WERI-Rb-1 (cell line): ENCODE results near the gene ARNT2.
"Not testable (repeated sequence)": the region's sequence is repeated elsewhere in the genome, so short reads cannot be mapped to it uniquely, and the experiment has no call there.

Experiments used
- DNase-seq: peaks from one replicate; pipeline ENCODE4 v3.0.0-alpha.2; 2020
- H3K27ac ChIP-seq: fragments of 250-450 bp; sonication (Bioruptor Pico); 2 replicates; pipeline ENCODE4 v1.5.1; 2020; ENCODE audit warnings: mild to moderate bottlenecking, moderate library complexity
- H3K27me3 ChIP-seq: fragments of 250-450 bp; sonication (Bioruptor Pico); 2 replicates; pipeline ENCODE4 v1.5.1; 2021; ENCODE audit warnings: mild to moderate bottlenecking, low read depth, moderate library complexity; ENCODE audit not compliant: insufficient read depth, severe bottlenecking
- H3K36me3 ChIP-seq: fragments of 250-450 bp; sonication (Bioruptor Pico); 2 replicates; pipeline ENCODE4 v1.5.1; 2020; ENCODE audit warnings: mild to moderate bottlenecking, moderate library complexity
- H3K4me3 ChIP-seq: 2 replicates; pipeline ENCODE4 v1.5.1; 2011; ENCODE audit warnings: low read depth, mild to moderate bottlenecking, control low read depth, low read length
- H3K9me3 ChIP-seq: fragments of 250-450 bp; sonication (Bioruptor Pico); 2 replicates; pipeline ENCODE4 v1.5.1; 2021; ENCODE audit warnings: mild to moderate bottlenecking, moderate library complexity; ENCODE audit not compliant: severe bottlenecking
- TF ChIP-seq, protein P1 (sequence below): IDR thresholded peaks from 2 replicates; pipeline ENCODE4 v1.5.1; 2011; ENCODE audit warnings: low read depth, mild to moderate bottlenecking, control low read depth, inconsistent platforms, low read length

ARNT2 gene

DNA sequence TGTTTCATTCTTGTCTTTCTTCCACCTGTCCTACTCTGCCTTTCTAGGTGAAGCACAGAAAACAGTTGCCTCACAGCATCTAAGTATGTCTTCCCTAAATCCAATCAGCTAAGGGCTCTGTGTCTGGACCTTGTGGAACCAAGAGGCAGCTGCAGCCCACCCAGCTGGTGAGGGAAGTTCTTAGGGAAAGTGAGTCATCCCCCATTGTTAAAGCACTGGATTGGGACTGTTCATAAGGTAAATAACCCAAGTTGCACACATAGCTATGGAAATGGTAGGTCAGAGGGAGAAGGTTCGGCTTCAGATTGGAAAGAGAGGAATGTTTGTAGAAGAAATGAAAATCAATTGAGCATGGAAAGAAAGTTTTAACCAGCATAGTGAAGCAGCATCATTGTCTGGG, 18.0 kb upstream of the ARNT2 start:
- Histone ChIP-seq H3K27me3 (no peaks in the 10 kb centered on the region), H3K27ac (no peak overlapping the region), H3K36me3 (no peaks in the 10 kb centered on the region), H3K4me3 (no peak overlapping the region), H3K9me3 (no peaks in the 10 kb centered on the region)
- TF ChIP-seq, protein P1, sequence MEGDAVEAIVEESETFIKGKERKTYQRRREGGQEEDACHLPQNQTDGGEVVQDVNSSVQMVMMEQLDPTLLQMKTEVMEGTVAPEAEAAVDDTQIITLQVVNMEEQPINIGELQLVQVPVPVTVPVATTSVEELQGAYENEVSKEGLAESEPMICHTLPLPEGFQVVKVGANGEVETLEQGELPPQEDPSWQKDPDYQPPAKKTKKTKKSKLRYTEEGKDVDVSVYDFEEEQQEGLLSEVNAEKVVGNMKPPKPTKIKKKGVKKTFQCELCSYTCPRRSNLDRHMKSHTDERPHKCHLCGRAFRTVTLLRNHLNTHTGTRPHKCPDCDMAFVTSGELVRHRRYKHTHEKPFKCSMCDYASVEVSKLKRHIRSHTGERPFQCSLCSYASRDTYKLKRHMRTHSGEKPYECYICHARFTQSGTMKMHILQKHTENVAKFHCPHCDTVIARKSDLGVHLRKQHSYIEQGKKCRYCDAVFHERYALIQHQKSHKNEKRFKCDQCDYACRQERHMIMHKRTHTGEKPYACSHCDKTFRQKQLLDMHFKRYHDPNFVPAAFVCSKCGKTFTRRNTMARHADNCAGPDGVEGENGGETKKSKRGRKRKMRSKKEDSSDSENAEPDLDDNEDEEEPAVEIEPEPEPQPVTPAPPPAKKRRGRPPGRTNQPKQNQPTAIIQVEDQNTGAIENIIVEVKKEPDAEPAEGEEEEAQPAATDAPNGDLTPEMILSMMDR: no peak
- DNase-seq: no peak

DNA sequence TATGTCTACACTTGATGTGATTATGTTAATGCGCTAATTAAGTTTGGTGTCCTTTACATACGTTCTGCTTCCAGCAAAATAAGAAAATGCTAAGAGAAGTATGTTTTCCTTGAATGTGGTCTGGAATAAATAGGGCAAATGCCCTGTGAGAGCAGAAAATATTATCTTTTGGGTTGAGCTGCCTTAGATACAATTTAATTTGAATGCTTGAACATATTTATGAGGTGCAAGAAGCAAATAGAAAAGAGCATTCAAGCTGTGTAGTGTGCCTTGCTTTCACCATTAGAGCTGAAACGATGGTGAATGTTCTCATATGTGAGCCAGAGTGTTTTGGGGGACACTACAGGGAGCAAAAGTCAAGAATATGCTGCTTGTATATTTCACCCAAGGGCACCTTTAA, 15.9 kb upstream of the ARNT2 start:
- TF ChIP-seq, protein P1: no peak
- no peaks in the 10 kb centered on the region for H3K27me3 ChIP-seq
- H3K27ac ChIP-seq: no peak overlapping the region
- H3K9me3 ChIP-seq: no peaks in the 10 kb centered on the region
- no peak overlapping the region for H3K4me3 ChIP-seq
- H3K36me3 ChIP-seq: no peaks in the 10 kb centered on the region
- DNase-seq: no peak

DNA sequence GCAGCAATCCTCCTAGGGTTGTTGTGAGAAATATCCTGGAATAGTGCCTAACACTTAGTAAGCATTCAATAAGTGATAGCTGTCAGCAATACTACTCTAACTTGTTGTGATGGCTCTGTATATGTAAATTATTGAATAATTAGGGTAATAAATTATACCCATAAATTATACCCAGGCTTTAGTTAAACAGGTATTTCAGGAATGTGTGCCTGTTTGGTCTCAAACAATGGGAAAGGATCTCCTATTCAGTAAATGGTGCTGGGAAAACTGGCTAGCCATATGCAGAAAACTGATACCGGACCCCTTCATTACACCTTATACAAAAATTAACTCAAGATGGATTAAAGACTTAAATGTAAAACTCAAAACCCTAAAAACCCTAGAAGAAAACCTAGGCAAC, 14.8 kb upstream of the ARNT2 start:
- no peak for DNase-seq
- H3K27ac ChIP-seq: no peak overlapping the region
- H3K36me3 ChIP-seq: no peaks in the 10 kb centered on the region
- TF ChIP-seq, protein P1: no peak
- no peaks in the 10 kb centered on the region for H3K27me3 ChIP-seq
- no peak overlapping the region for H3K4me3 ChIP-seq
- H3K9me3 ChIP-seq: no peaks in the 10 kb centered on the region

DNA sequence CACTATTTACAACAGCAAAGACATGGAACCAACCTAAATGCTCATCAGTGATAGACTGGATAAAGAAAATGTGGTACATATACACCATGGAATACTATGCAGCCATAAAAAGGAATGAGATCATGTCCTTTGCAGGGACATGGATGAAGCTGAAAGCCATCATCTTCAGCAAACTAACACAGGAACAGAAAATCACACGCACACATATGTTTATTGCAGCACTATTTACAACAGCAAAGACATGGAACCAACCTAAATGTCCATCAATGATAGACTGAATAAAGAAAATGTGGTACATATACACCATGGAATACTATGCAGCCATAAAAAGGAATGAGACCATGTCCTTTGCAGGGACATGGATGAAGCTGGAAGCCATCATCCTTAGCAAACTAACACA, 13.2 kb upstream of the ARNT2 start:
- H3K9me3 ChIP-seq, H3K27me3 ChIP-seq, H3K27ac ChIP-seq, H3K36me3 ChIP-seq, H3K4me3 ChIP-seq, DNase-seq: not testable (repeated sequence)

DNA sequence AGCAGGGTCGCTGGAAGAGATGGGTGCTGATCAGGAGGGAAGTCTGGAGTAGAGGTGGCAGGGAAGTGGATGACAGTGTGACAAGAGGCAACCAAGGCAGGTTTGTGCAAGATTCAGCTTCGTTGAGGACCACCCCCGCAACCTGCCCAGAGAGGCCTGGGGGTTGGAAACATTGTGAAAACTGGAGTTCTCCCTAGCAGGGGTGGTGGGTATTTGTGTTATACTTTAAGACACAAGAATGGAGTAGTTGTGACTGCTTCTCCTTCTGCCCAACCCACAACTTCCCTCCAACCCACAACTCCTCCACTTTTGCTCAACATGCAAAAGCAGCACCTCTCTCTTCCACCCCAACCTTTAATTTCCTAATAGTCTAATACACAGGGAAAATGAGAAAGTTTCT, 8.6 kb upstream of the ARNT2 start:
- no peak for DNase-seq
- H3K9me3 ChIP-seq: no peaks in the 10 kb centered on the region
- TF ChIP-seq, protein P1: no peak
- H3K36me3 ChIP-seq: no peaks in the 10 kb centered on the region
- no peak overlapping the region for H3K27ac ChIP-seq
- no peak overlapping the region for H3K4me3 ChIP-seq
- no peaks in the 10 kb centered on the region for H3K27me3 ChIP-seq

DNA sequence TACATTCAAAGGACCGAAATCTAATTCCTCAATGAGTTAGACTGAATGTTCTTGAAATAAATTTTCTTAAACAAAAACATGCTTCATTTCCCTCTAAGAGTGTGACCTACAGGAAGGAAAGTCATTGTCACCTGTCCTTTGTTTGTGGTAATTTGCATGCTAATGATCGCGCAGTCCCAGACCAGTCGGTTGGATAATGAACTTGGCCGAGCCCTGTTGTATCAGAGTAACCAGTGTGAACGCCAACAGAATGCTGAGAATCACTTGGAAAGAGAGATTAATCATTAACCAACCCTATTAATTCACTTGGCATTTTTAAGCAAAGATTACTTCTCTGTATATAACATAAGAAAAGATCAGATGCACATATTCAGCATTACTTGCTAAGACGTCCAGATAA, 8.1 kb upstream of the ARNT2 start:
- H3K36me3 ChIP-seq: no peaks in the 10 kb centered on the region
- TF ChIP-seq, protein P1: no peak
- DNase-seq: no peak
- H3K4me3 ChIP-seq: no peak overlapping the region
- H3K27ac ChIP-seq: no peak overlapping the region
- no peaks in the 10 kb centered on the region for H3K27me3 ChIP-seq
- H3K9me3 ChIP-seq: no peaks in the 10 kb centered on the region
